Natural killer cell treated with Interleukin-12 subunit alpha and Interleukin-12 subunit beta and Interleukin-15 and Interleukin-18, amount 100 ng/mL, for 72 hours (primary cell): ENCODE measurements around the gene ABCC4. TPM values are rescaled to one million over a fixed set of nuclear protein-coding genes. Genes with fewer than 3 reads are reported as not detected.

Experiments used
- ATAC-seq, 2 donors: fragments of 150-1000 bp; cut with Tn5 transposase in 1 of 2; sonication (Bioruptor Pico), chemical (Tn5 transposase) in 1 of 2; 2 replicates each; pipeline ENCODE4 v1.10.0; 2021
- DNase-seq: peaks from one replicate; pipeline ENCODE4 v3.0.0; 2022; ENCODE audit warnings: low spot score
- H3K27ac Mint-ChIP-seq, 2 donors: 1 replicate in 1 of 2; 2 replicates in 1 of 2; pipeline ENCODE4 v1.8.0; 2022; ENCODE audit warnings: mixed read lengths in 2 of 2, mild to moderate bottlenecking in 1 of 2, moderate library complexity in 1 of 2
- H3K27me3 Mint-ChIP-seq, 2 donors: 1 replicate in 1 of 2; 2 replicates in 1 of 2; pipeline ENCODE4 v1.8.0; 2022; ENCODE audit warnings: mixed read lengths in 2 of 2
- H3K36me3 Mint-ChIP-seq: one replicate; pipeline ENCODE4 v1.8.0; 2022; ENCODE audit warnings: mixed read lengths
- H3K4me1 Mint-ChIP-seq, 2 donors: 1 replicate in 1 of 2; 2 replicates in 1 of 2; pipeline ENCODE4 v1.8.0; 2022; ENCODE audit warnings: low read depth in 2 of 2, mixed read lengths in 2 of 2, mild to moderate bottlenecking in 1 of 2
- H3K4me3 Mint-ChIP-seq: one replicate; pipeline ENCODE4 v1.8.0; 2022; ENCODE audit warnings: mixed read lengths
- H3K9me3 Mint-ChIP-seq: 2 replicates; pipeline ENCODE4 v1.8.0; 2022; ENCODE audit warnings: mixed read lengths
- total RNA-seq, 2 donors: library from RNA; stranded (reverse); gene quantifications; one replicate each; pipeline ENCODE4 v1.2.3, GENCODE V29; 2022

Gene ABCC4
- total RNA-seq, 2 donors from 2014 or later = 5.5 to 20.6 TPM

- Mint-ChIP-seq H3K4me3 (no peak overlapping the region), H3K27ac (no peak overlapping the region), H3K27me3 (no peaks in the 10 kb centered on the region), H3K4me1 (no peaks in the 10 kb centered on the region), H3K36me3 (peaks cover 22% of the 10 kb centered on the region), H3K9me3 (peaks cover 3% of the 10 kb centered on the region)
- DNase-seq (no peak), ATAC-seq (no peak)
Measured at GRCh38 chr13:95044452-95045205, 256.6 kb downstream of the ABCC4 start.

- no peaks in the 10 kb centered on the region for H3K27me3 Mint-ChIP-seq
- peaks cover 3% of the 10 kb centered on the region for H3K9me3 Mint-ChIP-seq
- H3K36me3 Mint-ChIP-seq = peaks cover 24% of the 10 kb centered on the region
- no peak for ATAC-seq
- H3K27ac Mint-ChIP-seq = no peak overlapping the region
- no peak for DNase-seq
- no peak overlapping the region for H3K4me3 Mint-ChIP-seq
- peaks cover 0 to 1% of the 10 kb centered on the region in 2 donors for H3K4me1 Mint-ChIP-seq
Measured at GRCh38 chr13:95039415-95039814, 261.8 kb downstream of the ABCC4 start.

- DNase-seq = no peak
- Mint-ChIP-seq H3K27me3 (no peaks in the 10 kb centered on the region), H3K36me3 (peaks cover 27% of the 10 kb centered on the region), H3K27ac (no peak overlapping the region), H3K4me1 (peaks cover 0 to 4% of the 10 kb centered on the region in 2 donors), H3K9me3 (peaks cover 3% of the 10 kb centered on the region), H3K4me3 (no peak overlapping the region)
- no peak for ATAC-seq
Measured at GRCh38 chr13:95038949-95039348, 262.3 kb downstream of the ABCC4 start.

GRCh38 chr13:95035311-95036109, 265.7 kb downstream of the ABCC4 start:
- Mint-ChIP-seq H3K27me3 (no peaks in the 10 kb centered on the region), H3K36me3 (peaks cover 17% of the 10 kb centered on the region), H3K27ac (no peak overlapping the region), H3K4me1 (peaks cover 3 to 4% of the 10 kb centered on the region in 2 donors), H3K4me3 (no peak overlapping the region), H3K9me3 (no peaks in the 10 kb centered on the region)
- ATAC-seq (no peak), DNase-seq (no peak)

DNA sequence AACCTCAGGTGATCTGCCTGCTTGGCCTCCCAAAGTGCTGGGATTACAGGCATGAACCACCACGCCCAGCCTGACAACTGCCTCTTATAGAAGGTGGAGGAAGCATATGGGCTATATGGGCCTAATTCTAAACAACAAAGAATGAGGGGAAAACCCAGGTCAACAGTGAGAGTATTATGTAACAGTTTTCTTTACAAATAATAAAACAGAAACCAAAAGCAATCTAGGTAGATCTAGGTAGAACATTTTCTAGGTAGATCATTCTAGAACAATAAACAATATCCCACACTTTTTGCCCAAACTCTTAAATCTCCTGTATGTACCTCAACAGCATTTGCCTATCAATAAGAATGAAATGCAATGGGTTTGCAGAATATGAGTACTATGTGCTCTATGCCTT, 267.4 kb downstream of the ABCC4 start:
- Mint-ChIP-seq H3K36me3 (peaks cover 15% of the 10 kb centered on the region), H3K27ac (no peak overlapping the region), H3K27me3 (no peaks in the 10 kb centered on the region), H3K9me3 (no peaks in the 10 kb centered on the region), H3K4me3 (no peak overlapping the region), H3K4me1 (peaks cover 3 to 4% of the 10 kb centered on the region in 2 donors)
- DNase-seq = no peak
- no peak for ATAC-seq

DNA sequence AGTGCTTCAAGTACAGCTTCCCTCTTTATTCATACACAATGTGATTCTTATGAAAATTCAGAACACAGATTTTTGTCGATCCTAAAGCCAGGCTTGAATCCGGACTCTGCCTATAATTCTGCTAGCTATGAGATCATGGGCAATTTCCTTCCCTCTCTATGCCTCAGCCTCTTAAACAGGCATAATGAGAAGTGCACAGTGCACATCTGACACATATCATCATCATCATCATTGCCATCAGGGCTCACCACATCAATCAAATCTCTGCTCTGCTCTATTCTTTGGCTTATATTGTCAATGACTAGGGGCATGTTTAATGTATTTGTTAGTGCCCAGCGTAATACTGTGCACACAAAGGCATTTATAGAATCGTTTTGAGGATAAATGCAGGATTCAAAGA, 269.1 kb downstream of the ABCC4 start:
- no peaks in the 10 kb centered on the region for H3K27me3 Mint-ChIP-seq
- no peak for DNase-seq
- peaks cover 4% of the 10 kb centered on the region for H3K36me3 Mint-ChIP-seq
- ATAC-seq = no peak
- H3K4me3 Mint-ChIP-seq = no peak overlapping the region
- H3K9me3 Mint-ChIP-seq = no peaks in the 10 kb centered on the region
- H3K27ac Mint-ChIP-seq = no peak overlapping the region
- H3K4me1 Mint-ChIP-seq = peaks cover 3 to 4% of the 10 kb centered on the region in 2 donors

DNA sequence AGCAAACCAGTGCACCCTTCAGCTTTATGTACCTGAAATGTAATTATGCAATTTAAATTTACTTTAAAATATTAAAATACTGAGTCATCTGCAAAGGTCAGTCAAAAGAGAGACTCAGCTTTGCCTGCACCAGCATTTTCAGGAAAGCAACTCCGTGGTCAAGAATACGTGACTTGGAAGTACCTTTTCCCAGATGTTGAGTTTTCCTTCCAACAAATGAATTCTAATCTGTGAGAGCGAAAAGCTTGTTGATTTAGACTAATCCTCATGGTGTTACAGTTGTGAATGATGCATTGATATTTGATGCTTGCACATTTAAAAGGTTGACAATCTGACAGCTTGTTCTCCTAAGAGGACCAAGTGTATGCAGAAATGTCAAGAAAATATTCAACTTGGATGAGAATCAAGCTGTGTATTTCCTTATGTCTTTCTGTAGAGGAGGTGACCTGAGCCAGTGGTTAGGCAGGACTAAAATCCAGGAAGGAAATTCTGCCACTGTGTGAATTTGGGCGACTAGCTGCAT, 270.4 kb downstream of the ABCC4 start:
- Mint-ChIP-seq H3K27me3 (no peaks in the 10 kb centered on the region), H3K4me1 (peaks cover 3 to 4% of the 10 kb centered on the region in 2 donors), H3K9me3 (no peaks in the 10 kb centered on the region), H3K36me3 (peaks cover 4% of the 10 kb centered on the region), H3K4me3 (no peak overlapping the region), H3K27ac (no peak overlapping the region)
- no peak for ATAC-seq
- DNase-seq = no peak

DNA sequence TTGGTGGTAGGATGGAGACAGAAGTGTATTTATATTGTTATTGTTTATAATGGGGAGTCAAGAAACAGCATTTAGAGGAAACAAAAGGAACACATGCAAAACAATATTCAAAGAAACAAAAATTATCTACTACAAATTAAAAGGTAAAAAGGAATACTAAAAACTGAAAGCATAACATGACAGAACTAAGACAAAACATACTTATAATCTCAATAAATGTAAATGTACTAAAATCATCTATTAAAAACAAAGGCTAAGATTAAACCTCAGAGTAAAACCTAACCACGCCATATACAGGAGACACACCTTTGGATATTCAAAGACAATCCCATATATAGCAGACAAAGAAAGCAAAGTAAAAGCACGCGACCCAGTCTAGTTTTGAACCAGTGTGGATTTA, 273.6 kb downstream of the ABCC4 start:
- Mint-ChIP-seq H3K9me3 (no peaks in the 10 kb centered on the region), H3K4me3 (no peak overlapping the region), H3K36me3 (no peaks in the 10 kb centered on the region), H3K4me1 (no peaks in the 10 kb centered on the region), H3K27ac (no peak overlapping the region), H3K27me3 (no peaks in the 10 kb centered on the region)
- ATAC-seq = no peak
- DNase-seq = no peak

GRCh38 chr13:95025116-95025515, 276.1 kb downstream of the ABCC4 start:
- H3K36me3 Mint-ChIP-seq = no peaks in the 10 kb centered on the region
- DNase-seq (no peak), ATAC-seq (no peak)
- H3K4me3 Mint-ChIP-seq = no peak overlapping the region
- H3K9me3 Mint-ChIP-seq = no peaks in the 10 kb centered on the region
- H3K27me3 Mint-ChIP-seq = no peaks in the 10 kb centered on the region
- no peaks in the 10 kb centered on the region for H3K4me1 Mint-ChIP-seq
- no peak overlapping the region for H3K27ac Mint-ChIP-seq

- no peak for DNase-seq
- H3K4me1 Mint-ChIP-seq = no peaks in the 10 kb centered on the region
- H3K27ac Mint-ChIP-seq = no peak overlapping the region
Measured at GRCh38 chr13:95023405-95023804, 277.8 kb downstream of the ABCC4 start.

GRCh38 chr13:95020298-95020987, 280.8 kb downstream of the ABCC4 start:
- Mint-ChIP-seq H3K27me3 (no peaks in the 10 kb centered on the region), H3K4me3 (no peak overlapping the region), H3K36me3 (peaks cover 5% of the 10 kb centered on the region), H3K9me3 (no peaks in the 10 kb centered on the region), H3K27ac (no peak overlapping the region), H3K4me1 (no peaks in the 10 kb centered on the region)
- no peak for ATAC-seq
- DNase-seq = no peak

More at GRCh38 chr13:95023405-95023804, 277.8 kb downstream of the ABCC4 start:
- Mint-ChIP-seq H3K27me3 (no peaks in the 10 kb centered on the region), H3K9me3 (no peaks in the 10 kb centered on the region), H3K36me3 (peaks cover 4% of the 10 kb centered on the region), H3K4me3 (no peak overlapping the region)
- ATAC-seq = no peak

GRCh38 chr13:95019886-95020285, 281.4 kb downstream of the ABCC4 start:
- peaks cover 5% of the 10 kb centered on the region for H3K36me3 Mint-ChIP-seq
- ATAC-seq (no peak), DNase-seq (no peak)
- H3K9me3 Mint-ChIP-seq = no peaks in the 10 kb centered on the region
- H3K4me3 Mint-ChIP-seq = no peak overlapping the region
- H3K4me1 Mint-ChIP-seq = no peaks in the 10 kb centered on the region
- H3K27ac Mint-ChIP-seq = no peak overlapping the region
- no peaks in the 10 kb centered on the region for H3K27me3 Mint-ChIP-seq

DNA sequence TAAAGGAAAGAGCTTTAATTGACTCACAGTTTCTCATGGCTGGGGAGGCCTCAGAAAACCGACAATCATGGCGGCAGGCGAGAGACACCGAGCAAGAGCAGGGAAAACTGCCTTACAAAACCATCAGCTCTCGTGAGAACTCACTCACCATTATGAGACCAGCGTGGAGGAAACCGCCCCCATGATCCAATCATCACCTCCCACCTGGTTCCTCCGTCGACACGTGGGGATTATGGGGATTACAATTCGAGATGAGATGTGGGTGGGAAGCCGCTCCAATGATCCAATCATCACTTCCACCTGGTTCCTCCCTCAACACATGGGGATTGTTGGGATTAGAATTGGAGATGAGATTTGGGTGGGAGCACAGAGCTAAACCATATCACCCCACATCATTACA, 293.9 kb downstream of the ABCC4 start:
- ATAC-seq (no peak), DNase-seq (no peak)
- H3K27me3 Mint-ChIP-seq = peaks cover 9 to 12% of the 10 kb centered on the region in 2 donors
- no peak overlapping the region for H3K4me3 Mint-ChIP-seq
- no peaks in the 10 kb centered on the region for H3K36me3 Mint-ChIP-seq
- no peaks in the 10 kb centered on the region for H3K4me1 Mint-ChIP-seq
- H3K9me3 Mint-ChIP-seq = no peaks in the 10 kb centered on the region
- no peak overlapping the region for H3K27ac Mint-ChIP-seq

GRCh38 chr13:95005300-95005699, 296.0 kb downstream of the ABCC4 start:
- no peak for DNase-seq
- ATAC-seq = no peak
- H3K27me3 Mint-ChIP-seq = peaks cover 20 to 25% of the 10 kb centered on the region in 2 donors
- no peak overlapping the region for H3K27ac Mint-ChIP-seq
- no peaks in the 10 kb centered on the region for H3K36me3 Mint-ChIP-seq
- no peaks in the 10 kb centered on the region for H3K9me3 Mint-ChIP-seq
- H3K4me1 Mint-ChIP-seq = no peaks in the 10 kb centered on the region
- H3K4me3 Mint-ChIP-seq = no peak overlapping the region
